ENCODE results near the gene RPA3. TPM values are rescaled to one million over a fixed set of nuclear protein-coding genes. Genes with fewer than 3 reads are reported as not detected.
A peak's percentile ranks its signal among the peaks of the same experiment; 100 is the strongest.

The RPA3 gene
- total RNA-seq, 4 donors from 2014 or later, result 8.3 to 15.6 (median 10.3) TPM

GRCh38 chr7:7650682-7651206 lies 67.7 kb downstream of the RPA3 start:
- 94 to 97% methylated on average over 2 of the region's 2 CpGs for WGBS, 2 donors
- DNase-seq (ENCODE audit: low spot score in 2 of 2), result no peak
- intact Hi-C loops (cut with DNase I; ENCODE audit: low total_unique reads), result no loop called here
- H3K4me3 ChIP-seq (ENCODE audit: low read depth, poor library complexity, severe bottlenecking), result no peak overlapping the region
- TF ChIP-seq CTCF (IDR thresholded peaks at IDR 0.05), result no peak
- TF ChIP-seq POLR2A (IDR thresholded peaks at IDR 0.05), result no peak

- TF ChIP-seq POLR2A (IDR thresholded peaks at IDR 0.05) (no peak), CTCF (IDR thresholded peaks at IDR 0.05) (no peak)
- 71 to 73% methylated on average over 6 of the region's 6 CpGs for WGBS, 2 donors
- intact Hi-C loops (cut with DNase I; ENCODE audit: low total_unique reads), result no loop called here
- no peak for DNase-seq (ENCODE audit: low spot score in 2 of 2)
- H3K4me3 ChIP-seq (ENCODE audit: low read depth, poor library complexity, severe bottlenecking), result no peak overlapping the region
Observed at GRCh38 chr7:7647495-7648036, 70.8 kb downstream of the RPA3 start.

GRCh38 chr7:7642081-7642480 lies 76.3 kb downstream of the RPA3 start:
- no peak for DNase-seq (ENCODE audit: low spot score in 2 of 2)
- intact Hi-C loops (cut with DNase I; ENCODE audit: low total_unique reads), result no loop called here
- no peak for TF ChIP-seq CTCF (IDR thresholded peaks at IDR 0.05)
- 49 to 61% methylated on average over 6 of the region's 6 CpGs for WGBS, 2 donors
- H3K4me3 ChIP-seq (ENCODE audit: low read depth, poor library complexity, severe bottlenecking), result no peak overlapping the region

GRCh38 chr7:7641129-7641663 lies 77.2 kb downstream of the RPA3 start:
- peak overlapping the region; percentile 79 for H3K4me3 ChIP-seq (ENCODE audit: low read depth, poor library complexity, severe bottlenecking)
- 4 to 5% methylated on average over 22 of the region's 22 CpGs for WGBS, 2 donors
- DNase-seq (ENCODE audit: low spot score in 2 of 2), result no peak
- no peak for TF ChIP-seq CTCF (IDR thresholded peaks at IDR 0.05)
- no peak for TF ChIP-seq POLR2A (IDR thresholded peaks at IDR 0.05)
- intact Hi-C loops (cut with DNase I; ENCODE audit: low total_unique reads), result no loop called here

GRCh38 chr7:7640221-7641128 lies 77.9 kb downstream of the RPA3 start, which contains the start of gene UMAD1:
Gene UMAD1, plus strand, starts transcription at chr7:7640752. Its CDS starts 32,620 bp downstream, at chr7:7673372.
- no peak for TF ChIP-seq CTCF (IDR thresholded peaks at IDR 0.05)
- TF ChIP-seq POLR2A (IDR thresholded peaks at IDR 0.05), result peak in 1 of 2 donors; percentile 50
- peak within 1 kb of the TSS; percentile 79 for H3K4me3 ChIP-seq (ENCODE audit: low read depth, poor library complexity, severe bottlenecking)
- intact Hi-C loops (cut with DNase I; ENCODE audit: low total_unique reads), result no loop called here
- WGBS, 2 donors, result 0% methylated on average over 60 to 68 of the region's 68 CpGs
- DNase-seq (ENCODE audit: low spot score in 2 of 2), result peak; percentile 99 to 100

Data from lower leg skin (tissue), 4 donors.